HL-60/S4 treated with retinoic acid at 250 ng/mL for 4 days and 3 days (cell line): Measurements from ENCODE around the gene TRIM50.
"Not testable (repeated sequence)": the region's sequence is repeated elsewhere in the genome, so short reads cannot be mapped to it uniquely, and the experiment has no call there.

Experiments
- in situ Hi-C: fragments of 300-500 bp; cut with MboI; formaldehyde crosslinking; loops from 2 replicates; pipeline ENCODE4 v1.7.0; 2022; ENCODE audit warnings: low sequenced_read_pairs

Gene TRIM50

DNA sequence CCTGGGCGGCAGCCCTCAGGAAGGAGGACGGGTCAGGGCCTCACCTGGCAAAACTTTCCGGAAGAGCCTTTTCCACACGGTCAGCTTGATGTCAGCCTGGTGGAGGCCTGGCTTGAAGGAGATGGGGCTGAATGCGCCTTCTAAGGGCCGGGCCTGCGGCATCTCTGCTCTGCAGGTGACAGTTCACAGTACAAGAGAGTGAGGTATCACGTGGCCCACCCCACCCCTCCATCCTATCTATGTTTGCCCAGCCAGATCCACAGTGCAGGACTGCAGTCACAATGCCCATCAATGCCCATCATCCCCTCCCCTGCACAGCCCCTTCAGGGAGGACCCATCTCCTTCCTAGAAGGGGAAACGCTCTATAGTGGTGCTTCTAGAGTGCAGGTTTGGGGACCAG, 11.4 kb downstream of the TRIM50 start:
- in situ Hi-C loops, result no loop called here

DNA sequence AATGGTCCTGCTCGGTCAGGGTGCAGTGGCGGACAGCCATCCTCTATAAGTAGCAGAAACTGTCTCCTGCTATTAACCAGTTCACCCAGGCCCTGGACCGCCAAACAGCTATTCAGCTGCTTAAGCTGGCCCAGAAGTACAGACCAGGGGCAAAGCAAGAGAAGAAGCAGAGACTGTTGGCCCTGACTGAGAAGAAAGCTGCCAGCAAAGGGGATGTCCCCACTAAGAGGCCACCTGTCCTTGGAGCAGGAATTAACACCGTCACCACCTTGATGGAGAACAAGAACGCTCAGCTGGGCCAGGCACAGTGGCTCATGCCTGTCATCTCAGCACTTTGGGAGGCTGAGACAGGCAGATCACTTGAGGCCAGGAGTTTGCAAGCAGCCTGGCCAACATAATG, 13.6 kb downstream of the TRIM50 start:
- in situ Hi-C loops, result no loop called here

DNA sequence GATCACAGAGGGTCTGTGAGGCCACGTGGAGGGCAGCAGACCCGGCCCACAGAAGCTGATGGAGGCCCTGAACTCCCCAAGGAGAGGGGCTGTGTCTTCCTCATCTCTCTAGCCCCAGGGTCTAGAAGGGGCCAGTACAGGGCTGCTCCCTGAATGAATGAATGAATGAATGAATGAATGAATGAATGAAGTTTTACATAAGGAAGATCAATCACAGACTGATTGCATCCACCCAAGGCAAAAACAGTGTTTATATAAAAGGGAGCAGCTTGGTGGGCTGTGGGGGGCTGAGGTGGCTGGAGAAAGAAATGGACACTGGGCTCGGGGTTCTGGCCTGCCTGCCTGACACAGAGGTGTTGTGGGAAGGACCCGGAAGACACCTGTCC, 14.4 kb downstream of the TRIM50 start:
- in situ Hi-C loops, result no loop called here

DNA sequence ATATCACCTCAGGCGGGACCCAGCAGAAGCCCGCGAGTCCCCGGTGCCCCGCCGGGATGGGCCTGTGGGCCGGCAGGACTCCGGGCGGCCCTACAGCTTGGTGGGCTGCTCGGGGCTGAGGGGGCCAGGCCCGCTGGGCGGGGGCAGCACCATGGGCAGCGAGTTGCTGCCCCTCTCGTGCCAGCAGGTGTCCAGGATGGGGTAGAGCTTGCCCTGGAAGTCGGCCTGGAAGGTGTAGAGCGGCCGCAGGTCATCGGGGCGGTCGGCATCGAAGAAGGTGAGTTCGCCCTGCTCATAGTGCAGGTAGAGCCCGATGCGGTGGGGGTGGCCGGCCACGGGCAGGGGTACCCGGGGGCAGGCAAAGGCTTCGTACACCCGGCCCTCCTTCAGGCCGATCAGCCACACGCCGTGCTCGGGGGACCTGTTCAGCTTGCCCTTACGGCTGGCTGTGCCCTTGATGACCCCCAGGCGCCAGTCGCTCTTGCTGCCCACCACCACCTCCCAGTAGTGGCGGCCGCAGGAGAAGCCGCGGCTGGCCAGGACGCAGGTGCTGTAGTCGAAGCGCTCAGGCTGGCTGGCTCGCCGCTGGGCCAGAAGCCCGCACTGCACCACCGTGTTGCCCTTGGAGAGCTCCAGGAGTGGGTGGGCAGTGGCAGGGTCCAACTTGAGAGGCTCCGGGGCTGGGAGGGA, 14.9 kb downstream of the TRIM50 start:
- in situ Hi-C loops, result no loop called here

DNA sequence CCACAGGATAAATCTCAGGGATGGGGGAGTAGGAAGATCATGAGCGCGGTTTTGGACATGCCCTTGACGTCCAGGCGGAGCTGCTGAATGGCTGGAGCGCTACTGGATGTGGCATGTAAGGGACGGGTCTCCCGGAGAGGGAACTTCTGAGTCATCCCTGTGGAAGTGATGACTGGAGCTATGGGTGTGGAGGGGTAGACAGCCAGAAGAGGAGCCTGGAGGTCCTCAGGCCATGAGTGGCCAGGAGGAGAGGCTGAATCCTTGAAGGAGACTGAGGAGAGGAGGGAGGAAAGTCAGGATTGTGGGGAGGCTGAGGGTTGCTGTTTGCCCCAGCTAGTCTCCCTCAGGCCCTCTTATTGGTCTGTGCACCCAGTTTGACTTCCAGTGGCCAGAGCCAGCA, 16.5 kb downstream of the TRIM50 start:
- in situ Hi-C loops, result not testable (repeated sequence)

DNA sequence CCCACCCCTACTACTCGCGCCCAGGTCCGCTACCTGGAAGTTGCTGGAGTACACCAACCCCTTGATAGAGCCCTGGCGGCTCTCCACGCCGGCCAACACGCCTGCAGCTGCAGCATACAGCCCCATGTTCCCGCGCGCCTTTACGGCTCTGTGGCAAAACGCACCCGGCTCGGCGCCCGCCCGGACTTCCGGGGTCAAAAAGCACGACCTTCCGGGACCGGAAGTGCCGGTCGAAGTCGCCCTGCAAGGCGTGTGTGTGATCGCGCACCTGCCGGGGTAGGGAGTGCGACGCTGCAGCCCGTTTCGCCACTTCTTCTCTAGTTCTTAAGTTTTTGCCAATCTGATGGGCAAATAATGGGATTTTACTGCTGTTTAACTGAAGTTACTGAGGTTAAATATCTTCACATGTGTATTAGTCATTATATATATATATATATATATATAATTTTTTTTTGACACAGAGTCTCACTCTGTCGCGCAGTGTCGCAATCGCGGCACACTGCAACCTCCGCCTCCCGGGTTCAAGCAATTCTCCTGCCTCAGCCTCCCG, 19.1 kb downstream of the TRIM50 start, which contains the start of gene NSUN5:
Gene NSUN5, minus strand, starts transcription at position 162 of the 550 bp plus-strand sequence. Its CDS starts 36 bp downstream, at position 126.
- in situ Hi-C loops, result no loop called here

DNA sequence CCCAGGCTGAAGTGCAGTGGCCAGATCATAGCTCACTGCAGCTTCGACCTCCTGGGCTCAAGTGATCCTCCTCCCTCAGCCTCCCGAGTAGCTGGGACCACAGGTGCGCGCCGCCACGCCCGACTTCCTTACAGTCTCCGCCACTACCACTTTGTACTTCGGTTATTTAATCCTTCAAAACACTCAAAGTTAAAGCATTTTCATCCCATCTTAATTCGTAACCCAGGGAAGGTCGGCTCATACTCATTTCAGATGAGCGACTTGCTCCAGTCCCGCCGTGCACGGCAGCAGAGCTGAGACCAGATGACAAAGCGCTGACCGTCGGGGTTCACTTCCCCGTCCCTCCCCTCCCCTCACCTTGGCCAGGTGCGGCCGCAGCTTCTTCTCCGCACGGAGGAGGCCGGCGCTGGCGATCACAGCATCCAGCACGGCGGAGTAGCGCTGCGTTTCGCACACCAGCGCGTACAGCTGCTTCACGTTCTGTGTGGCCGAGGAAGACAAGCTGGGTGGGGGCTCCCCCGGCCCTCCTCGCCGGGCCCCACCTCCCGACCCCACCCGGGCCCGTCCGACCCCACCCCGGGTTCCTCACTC, 19.7 kb downstream of the TRIM50 start:
- in situ Hi-C loops, result no loop called here

DNA sequence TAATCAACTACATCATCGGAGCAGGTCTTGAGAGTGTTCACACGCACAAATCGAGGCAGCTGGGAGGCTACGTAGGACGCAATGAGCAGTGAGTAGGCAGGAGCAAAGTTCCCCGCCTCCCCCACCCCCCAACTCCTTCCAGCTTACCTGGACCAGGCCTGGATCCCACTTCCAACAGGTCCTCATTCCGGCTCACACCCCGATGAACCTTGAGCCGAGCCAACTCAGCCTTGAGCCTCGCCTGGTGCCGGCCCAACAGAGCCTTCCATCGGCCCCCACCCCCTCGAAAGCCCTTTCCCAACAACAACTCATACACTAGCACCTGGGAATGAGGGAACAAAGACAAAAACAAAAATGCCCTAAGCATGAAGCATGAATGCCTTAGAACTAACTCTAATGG, 20.4 kb downstream of the TRIM50 start:
- in situ Hi-C loops, result no loop called here

DNA sequence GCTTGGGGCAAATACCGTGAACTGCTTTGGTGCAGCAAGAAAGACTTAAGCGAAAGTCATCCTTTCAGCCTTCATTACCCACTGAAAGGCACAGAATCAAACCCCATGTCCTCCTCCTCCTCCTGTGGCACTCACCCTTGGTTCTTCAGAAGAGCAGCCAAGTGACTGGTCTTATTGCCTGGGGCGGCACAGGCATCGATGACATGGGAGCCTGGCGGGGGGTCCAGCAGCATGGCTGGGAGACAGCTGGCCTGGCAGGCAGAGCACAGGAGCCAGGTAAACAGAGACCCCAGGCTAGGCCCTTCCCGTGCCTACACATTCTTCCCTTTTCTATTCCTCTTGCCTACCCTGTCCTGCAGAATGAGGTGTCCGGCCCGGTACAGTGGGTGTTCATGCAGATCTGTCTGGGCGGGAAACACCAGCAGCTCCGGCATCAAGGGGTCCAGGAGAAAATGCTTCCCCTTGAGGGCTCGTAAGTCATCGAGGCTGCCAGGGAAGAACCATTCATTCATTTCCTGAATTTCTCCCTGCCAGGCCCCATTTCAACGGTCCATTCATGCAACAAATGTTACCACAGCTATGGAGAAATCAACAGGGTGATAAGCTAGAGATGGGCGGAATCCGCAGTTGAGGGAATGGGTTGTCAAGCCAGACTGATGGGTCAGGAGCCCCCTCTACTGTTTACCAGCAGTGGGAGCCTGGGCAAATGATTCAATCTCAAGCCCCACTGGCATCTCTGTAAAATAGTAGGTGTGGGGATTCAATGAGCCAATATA, 23.1 kb downstream of the TRIM50 start:
- in situ Hi-C loops, result not testable (repeated sequence)

DNA sequence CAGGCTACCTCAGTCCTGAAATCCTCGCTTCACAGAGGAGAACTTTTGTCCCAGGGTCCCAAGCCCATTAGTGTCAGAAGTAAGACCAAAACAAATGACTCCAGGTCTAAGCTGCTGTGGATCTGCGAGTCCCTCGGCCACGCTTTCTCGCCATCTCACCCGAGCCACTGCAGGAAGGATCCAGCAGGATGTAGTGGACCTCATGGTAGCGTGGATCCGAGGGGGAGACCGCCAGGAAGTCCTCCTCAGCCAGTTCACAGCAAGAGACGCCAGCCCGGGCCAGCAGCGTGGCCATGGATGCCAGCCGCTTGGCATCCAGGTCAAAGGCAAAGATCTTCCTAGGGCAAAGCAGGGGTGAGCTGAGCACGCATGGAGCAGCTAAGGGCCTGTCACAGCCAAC, 23.8 kb downstream of the TRIM50 start:
- in situ Hi-C loops, result no loop called here

DNA sequence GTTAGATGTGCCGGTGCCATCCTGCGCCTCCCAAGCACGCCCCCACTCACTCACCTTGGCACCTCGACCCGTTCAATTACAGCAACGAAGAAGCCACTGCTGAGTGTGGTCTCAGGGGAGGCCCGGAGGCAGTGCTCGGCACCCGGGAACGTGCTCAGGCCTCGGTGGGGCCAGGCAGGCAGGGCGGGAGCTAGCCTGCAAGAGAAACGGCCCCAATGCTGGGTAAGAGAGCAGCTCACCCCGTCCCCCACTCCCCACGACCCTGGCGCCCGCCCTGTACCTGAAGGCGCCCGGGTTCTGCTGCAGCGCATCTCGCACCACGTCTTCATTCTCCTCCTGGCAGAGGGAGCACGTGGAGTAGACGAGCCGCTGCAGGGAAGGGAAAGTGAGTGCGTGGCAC, 24.3 kb downstream of the TRIM50 start:
- in situ Hi-C loops, result no loop called here

DNA sequence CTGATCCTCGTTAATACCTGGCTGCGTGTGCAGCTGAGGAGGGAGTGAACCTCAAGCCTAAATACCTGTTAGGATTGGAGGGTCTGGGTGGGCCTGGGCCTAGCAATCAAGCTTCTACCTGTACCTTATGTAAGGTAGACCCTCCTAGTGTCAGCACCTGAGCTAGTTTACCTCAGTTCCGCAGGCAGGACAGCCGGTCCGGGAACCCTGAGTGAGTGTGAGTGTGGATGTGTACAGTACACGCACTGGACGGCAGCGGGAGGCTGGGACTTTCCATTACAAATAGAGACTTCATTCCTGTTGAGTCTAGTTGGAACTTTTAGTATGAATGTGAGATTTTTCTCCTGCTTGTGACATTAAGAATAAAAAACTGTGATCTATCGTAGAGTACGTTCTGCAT, 25.0 kb downstream of the TRIM50 start:
- in situ Hi-C loops, result not testable (repeated sequence)

DNA sequence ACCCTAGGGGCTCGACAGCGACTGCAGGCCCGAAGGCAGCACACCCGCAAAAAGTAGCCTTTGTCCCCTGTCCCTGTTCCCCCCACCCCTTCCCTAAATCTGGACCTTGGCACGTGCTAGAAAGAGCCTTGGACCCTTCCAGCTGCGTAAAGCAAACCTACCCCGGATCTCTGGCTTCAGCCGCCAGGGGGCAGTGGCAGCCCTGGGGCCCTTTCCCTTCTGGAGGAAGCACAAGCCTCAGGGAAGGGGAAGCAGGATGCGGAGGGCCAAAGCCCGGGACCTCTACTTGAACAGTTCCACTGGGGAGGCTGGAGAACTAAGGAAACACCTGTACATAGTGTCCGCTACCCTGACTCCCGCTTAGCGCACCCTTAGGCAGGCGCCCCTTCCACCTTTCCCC, 26.8 kb downstream of the TRIM50 start:
- in situ Hi-C loops, result not testable (repeated sequence)

DNA sequence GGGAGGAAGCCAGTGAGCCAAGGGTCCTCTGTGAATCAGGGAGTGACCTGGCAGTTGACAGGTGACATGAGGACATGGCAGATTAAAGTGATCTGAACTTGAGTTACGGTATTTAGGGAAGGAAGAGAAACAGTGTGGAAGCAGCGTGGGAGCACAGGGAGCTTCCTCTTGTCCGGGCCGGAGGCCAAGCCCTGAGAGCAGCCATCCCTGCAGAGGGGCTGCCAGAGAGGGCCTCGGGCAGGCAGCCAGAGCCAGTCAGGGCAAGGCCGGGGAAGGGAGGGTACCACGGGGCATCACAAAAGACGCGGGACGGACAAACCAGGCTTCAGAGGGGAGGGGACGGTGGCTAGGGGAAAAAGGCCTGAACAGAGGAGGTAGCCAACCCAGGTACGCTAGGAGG, 28.1 kb downstream of the TRIM50 start:
- in situ Hi-C loops, result not testable (repeated sequence)

DNA sequence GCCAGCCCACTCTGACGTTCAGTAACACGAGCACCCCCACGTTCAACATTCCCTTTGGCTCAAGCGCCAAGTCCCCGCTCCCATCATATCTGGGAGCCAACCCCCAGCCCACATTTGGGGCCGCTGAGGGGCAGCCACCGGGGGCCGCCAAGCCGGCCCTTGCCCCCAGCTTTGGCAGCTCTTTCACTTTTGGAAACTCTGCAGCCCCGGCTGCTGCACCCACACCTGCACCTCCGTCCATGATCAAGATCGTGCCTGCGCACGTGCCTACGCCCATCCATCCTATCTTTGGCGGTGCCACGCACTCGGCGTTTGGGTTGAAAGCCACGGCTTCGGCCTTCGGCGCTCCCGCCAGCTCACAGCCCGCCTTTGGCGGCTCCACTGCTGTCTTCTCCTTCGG, 30.2 kb downstream of the TRIM50 start:
- in situ Hi-C loops, result not testable (repeated sequence)

DNA sequence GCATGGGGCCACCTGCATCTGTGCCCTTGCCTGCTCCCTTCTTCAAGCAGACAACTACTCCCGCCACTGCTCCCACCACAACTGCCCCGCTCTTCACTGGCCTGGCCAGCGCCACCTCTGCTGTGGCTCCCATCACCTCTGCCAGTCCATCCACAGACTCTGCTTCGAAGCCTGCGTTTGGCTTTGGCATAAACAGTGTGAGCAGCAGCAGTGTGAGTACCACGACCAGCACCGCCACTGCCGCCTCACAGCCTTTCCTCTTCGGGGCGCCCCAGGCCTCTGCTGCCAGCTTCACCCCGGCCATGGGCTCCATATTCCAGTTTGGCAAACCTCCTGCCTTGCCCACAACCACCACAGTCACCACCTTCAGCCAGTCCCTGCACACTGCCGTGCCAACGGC, 30.6 kb downstream of the TRIM50 start:
- in situ Hi-C loops, result not testable (repeated sequence)

DNA sequence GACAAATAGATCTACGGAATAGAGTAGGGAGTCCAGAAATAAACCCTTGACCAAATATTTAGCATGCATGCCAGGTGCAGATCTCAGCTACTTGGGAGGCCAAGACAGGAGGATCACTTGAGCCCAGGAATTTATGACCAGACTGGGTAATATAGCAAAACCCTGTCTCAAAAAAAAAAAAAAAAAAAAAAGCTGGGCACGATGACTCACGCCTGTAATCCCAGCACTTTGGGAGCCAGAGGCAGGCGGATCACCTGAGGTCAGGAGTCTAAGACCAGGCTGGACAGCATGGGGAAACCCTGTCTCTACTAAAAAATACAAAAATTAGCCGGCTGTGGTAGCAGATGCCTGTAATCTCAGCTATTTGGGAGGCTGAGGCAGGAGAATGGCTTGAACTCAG, 50.7 kb downstream of the TRIM50 start:
- in situ Hi-C loops, result not testable (repeated sequence)

DNA sequence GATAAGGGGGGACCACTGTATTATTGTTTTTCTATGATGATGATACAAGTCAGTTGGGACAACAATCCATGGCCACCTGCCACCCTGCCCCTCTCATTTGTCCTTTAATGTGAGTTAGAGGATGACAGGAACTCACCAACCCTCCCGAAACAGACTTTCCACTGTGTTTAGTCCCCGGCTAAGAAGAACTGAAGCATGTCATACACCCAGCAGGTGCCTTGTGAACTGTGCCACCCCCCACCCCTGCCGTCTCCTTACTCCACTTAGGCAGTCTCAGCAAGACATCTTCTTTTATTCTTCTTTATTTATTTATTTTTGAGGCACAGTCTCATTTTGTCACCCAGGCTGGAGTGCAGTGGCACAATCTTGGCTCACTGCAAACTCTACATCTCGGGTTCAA, 60.1 kb downstream of the TRIM50 start:
- in situ Hi-C loops, result not testable (repeated sequence)

DNA sequence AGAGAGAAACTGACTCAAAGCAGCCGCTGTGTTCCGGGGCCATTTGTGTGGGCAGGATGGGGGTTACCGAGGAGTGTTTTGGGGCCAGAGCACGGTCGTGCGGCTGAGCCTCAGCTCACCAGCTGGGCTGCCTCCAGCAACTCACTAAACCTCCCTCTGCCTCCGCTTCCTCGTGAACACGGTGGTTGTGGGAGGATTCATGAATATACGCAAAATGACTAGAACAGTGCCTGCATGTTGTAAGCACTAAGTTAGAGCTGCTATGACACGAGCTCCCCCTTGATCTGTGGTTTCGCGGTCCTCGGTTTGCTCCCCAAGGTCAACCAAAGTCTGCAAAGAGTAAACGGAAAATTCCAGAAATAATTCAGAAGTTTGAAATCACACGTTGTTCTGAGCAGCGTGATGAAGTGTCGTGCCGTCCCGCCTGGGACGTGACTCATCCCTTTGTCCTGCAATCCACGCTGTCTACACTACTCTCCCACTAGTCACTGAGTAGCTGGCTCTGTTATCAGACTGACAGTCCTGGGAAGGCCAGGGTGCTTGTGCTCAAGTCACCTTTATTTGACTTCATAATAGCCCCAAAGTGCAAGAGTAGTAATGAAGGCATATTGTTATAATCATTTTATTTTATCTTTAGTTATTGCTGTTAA, 61.0 kb downstream of the TRIM50 start:
- in situ Hi-C loops, result not testable (repeated sequence)
